NCI-H748 (cell line): ENCODE measurements around the gene PLCB4.

ENCODE experiments used
- DNase-seq: peaks from one replicate; lab custom pipeline; 2025; ENCODE audit not compliant: unreplicated experiment; lab: John Stamatoyannopoulos, UW

Gene PLCB4

DNA sequence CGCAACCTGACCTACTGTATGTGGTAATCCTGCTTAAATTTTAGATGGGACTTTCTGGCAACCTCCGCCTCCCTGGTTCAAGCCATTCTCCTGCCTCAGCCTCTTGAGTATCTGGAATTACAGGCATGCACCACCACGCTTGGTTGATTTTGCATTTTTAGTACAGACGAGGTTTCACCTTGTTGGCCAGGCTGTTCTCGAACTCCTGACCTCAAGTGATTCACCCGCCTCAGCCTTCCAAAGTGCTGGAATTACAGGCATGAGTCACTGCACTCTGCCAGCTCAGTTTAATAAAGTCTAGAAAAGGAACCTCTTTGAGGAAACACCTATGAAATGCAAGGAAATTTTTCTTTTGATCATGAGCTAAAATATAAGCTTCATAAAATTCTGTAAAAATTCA, 9.0 kb upstream of the PLCB4 start:
- DNase-seq = no peak

- no peak for DNase-seq
Measured at GRCh38 chr20:9061434-9061833, 7.5 kb upstream of the PLCB4 start.

- no peak for DNase-seq
Measured at GRCh38 chr20:9062066-9062465, 6.8 kb upstream of the PLCB4 start.

- DNase-seq = no peak
Measured at GRCh38 chr20:9066191-9066590, 2.7 kb upstream of the PLCB4 start.

GRCh38 chr20:9068233-9068801, 570 bp upstream of the PLCB4 start:
- DNase-seq = peak; percentile 87

DNA sequence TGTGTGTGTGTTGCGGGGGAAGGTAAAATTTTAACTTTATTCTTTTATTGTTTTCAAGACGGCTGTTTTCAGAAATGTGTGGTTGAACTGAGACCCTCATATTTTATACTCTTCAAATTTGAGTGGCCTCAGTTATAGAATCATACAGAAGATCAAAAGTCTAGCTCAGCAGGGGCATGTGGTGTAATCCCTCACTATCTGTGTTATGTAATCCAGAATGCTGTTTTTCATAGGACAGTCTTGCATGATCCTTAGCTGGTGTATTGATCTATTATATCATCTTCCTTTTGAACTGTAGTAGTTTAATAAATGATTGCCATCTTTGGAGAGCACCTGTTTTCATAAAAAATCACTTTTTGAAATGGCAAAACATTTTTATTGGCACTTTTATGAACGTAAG, 1.4 kb downstream of the PLCB4 start:
- no peak for DNase-seq

GRCh38 chr20:9071976-9072726, 3.3 kb downstream of the PLCB4 start:
- DNase-seq = no peak

- no peak for DNase-seq
Measured at GRCh38 chr20:9072861-9073500, 4.1 kb downstream of the PLCB4 start.

GRCh38 chr20:9075264-9076095, 6.6 kb downstream of the PLCB4 start:
- DNase-seq = peak; percentile 93

DNA sequence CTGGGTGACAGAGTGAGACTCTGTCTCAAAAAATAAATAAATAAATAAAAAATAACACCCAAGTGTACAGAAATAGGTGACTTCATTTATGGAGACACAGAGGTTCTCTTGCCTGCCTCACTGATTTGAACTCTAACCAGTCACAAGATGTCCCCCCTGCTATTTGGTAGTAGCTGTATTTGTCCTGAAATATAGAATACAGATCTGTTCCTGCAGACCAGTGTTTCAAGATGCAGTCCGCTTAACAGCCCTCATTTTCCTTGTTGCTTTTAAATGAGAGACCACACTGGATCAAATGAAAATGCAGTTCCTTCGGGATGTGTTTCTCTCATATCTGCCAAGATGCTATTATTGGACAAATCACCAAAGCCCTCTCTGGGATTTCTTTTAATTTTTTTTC, 7.6 kb downstream of the PLCB4 start:
- DNase-seq = no peak

GRCh38 chr20:9078826-9079731, 10.2 kb downstream of the PLCB4 start:
- DNase-seq = peak; percentile 92

- DNase-seq = no peak
Measured at GRCh38 chr20:9081423-9081966, 12.6 kb downstream of the PLCB4 start.

DNA sequence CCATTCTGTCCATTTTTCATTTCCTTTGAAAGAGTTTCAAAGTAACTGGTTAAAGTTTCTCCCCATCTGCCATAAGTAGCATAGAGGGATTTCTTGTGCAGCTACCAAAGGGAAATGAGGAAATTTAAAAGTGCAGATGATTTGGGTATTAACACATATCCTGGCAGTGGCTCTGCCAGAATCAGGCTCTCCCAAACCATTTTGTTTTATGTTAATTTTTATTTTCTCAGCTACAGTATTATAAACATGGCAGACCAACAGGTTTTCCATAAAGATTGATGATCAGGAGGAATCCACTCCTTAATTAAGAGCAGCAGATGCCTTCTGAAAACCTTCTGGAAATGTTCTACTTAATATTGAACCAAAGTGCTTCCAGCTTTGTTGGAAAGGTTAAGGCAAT, 13.9 kb downstream of the PLCB4 start:
- no peak for DNase-seq

DNA sequence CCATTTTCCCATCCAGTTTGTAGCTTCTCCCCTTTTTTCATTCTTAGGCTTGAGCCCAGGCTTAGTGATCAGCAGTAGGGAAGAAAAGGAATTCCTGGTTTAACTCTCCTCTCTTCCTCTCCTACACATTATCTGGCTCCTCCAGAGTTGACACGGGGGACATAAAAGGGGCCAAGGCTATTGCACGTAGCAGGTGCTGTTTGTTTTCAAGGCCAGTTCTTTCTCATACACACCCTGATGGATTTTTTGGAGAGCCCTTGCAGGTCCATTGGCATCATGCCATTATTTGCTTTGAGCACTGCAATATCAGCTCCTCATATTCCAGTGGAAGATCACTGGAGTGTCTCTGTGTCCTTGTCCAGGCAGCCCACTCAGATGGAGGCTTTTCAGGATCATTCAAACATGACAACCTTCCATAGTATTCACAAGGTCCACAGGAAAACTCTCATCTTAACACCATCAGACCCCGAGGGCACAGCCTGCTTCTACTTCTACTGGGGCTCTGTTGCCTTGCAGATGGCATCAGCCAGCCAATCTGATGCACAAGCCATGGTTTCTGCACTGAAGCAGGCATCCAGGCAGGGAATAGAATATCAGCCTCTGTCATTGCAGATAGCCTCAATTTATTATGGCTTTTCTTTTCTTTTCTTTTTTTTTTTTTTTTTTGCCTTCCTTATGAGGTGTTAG, 18.8 kb downstream of the PLCB4 start:
- peak; percentile 81 for DNase-seq

DNA sequence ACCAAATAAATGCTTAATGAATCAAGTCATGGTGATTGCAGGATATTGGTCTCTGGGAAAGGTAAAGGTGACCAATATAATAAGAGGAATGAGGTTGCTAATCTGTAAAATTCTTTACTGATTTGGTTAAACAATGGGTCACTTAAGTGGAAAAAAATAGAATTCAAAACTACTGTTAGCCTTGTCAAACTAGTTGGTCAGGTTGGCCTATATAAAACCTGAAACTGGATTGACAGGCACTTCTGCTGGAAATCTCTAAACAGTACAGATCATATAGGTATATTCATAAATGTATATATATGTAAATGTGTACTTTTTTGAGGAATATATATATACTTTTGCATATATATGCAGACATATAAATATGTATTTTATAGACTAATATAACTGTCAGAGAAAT, 19.7 kb downstream of the PLCB4 start:
- DNase-seq = no peak

- DNase-seq = no peak
Measured at GRCh38 chr20:9092113-9092512, 23.2 kb downstream of the PLCB4 start.

DNA sequence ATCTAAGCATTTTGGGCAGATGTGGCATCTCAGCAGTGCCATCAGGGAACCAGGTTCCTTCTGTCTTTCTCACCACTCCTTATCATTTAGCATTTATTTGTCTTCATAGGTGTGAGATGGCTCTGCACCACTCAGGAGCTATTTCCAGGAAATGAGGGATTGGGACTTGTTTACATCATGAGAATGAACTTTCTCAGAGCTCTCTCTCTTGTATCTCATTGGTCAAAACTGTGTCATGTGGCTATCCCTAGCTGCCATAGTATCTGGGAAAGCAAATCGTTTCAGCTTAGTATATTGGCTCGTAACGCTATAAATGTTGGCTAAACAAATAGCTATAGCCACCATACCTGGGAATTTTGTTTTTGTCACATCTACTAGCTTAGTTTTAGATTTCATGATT, 23.8 kb downstream of the PLCB4 start:
- DNase-seq = no peak

DNA sequence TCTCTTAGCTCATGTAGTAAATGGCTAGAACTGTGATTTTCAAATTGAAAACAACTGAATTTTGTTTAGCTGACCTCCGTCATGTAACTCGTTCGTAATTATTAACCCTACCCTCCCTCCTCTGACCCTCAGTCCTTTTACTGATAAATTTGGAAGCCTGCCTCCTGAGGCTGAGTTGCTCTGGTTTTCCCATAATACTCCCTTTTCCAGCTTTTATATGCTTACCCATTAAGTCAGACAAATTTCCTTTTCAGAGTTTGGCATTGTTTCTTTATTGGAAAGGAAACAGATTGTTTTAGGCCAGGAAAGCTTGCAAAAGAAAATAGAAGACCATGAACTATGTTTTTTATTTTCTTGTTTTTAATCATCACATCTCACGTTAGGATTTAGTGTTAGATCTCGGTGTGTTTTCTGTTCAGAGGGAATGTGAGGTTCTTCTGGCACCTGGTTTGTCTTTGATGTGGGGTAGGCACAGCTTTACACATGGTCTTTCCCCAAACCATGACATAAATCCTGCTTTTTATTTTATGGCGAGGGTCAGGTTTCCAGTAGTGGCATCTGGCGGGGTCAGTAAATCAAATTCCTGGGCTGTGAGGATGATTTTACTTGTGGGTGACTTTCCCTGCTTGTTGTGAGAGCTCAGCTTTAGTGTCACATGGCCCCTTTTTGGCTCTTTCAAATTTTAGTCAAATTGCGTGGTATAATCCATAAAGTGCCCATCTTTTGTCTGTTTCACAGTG, 24.5 kb downstream of the PLCB4 start:
- DNase-seq = no peak

- DNase-seq = no peak
Measured at GRCh38 chr20:9099372-9099771, 30.5 kb downstream of the PLCB4 start.
